Measurements from ENCODE around the gene MTHFSD. TPM values are rescaled to one million over a fixed set of nuclear protein-coding genes. Genes with fewer than 3 reads are reported as not detected.

MTHFSD gene
- total RNA-seq, 1 experiment from 2014 or later, result 11.9 TPM

GRCh38 chr16:86530251-86531190, 24.5 kb downstream of the MTHFSD start:
- CTCF ChIA-PET, result no interaction called here
- POLR2A ChIA-PET (ENCODE audit: unreplicated experiment), result no interaction called here
- no peaks in the 10 kb centered on the region for H4K20me1 ChIP-seq (ENCODE audit: low read length)
- no peak overlapping the region for H3K27ac ChIP-seq (ENCODE audit: low read length)
- ATAC-seq (no peak), DNase-seq (no peak)
- no peaks in the 10 kb centered on the region for H3K4me1 ChIP-seq (ENCODE audit: insufficient read depth, low read length)
- no peak overlapping the region for H3K4me2 ChIP-seq (ENCODE audit: low read length)
- no peak for TF ChIP-seq EZH2 (IDR thresholded peaks at IDR 0.05; ENCODE audit: low read length, unreplicated experiment)
- TF ChIP-seq EZH2phosphoT487 (IDR thresholded peaks at IDR 0.05; ENCODE audit: borderline replicate concordance, low read length), result no peak
- TF ChIP-seq CTCF (conservative IDR thresholded peaks at IDR 0.05; ENCODE audit: low read depth, low read length), result no peak
- BruUV-seq (replicated peaks), result no TSS peak
- H3K9me3 ChIP-seq (ENCODE audit: low read length), result no peaks in the 10 kb centered on the region
- H3F3A ChIP-seq (ENCODE audit: low read length, unreplicated experiment), result no peaks in the 10 kb centered on the region
- no peaks in the 10 kb centered on the region for H3K79me2 ChIP-seq (ENCODE audit: low read length)
- no peak overlapping the region for H3K4me3 ChIP-seq (ENCODE audit: low read length)
- H2AFZ ChIP-seq (ENCODE audit: low read length), result no peak overlapping the region
- intact Hi-C loops (cut with micrococcal nuclease), result no loop called here
- H3K9ac ChIP-seq (ENCODE audit: low read length), result no peak overlapping the region
- H3K9me2 ChIP-seq (replicated peaks; ENCODE audit: low read length), result no peaks in the 10 kb centered on the region
- H3K36me3 ChIP-seq (ENCODE audit: low read depth, low read length), result no peaks in the 10 kb centered on the region
- no peaks in the 10 kb centered on the region for H3K27me3 ChIP-seq (ENCODE audit: low read length)

DNA sequence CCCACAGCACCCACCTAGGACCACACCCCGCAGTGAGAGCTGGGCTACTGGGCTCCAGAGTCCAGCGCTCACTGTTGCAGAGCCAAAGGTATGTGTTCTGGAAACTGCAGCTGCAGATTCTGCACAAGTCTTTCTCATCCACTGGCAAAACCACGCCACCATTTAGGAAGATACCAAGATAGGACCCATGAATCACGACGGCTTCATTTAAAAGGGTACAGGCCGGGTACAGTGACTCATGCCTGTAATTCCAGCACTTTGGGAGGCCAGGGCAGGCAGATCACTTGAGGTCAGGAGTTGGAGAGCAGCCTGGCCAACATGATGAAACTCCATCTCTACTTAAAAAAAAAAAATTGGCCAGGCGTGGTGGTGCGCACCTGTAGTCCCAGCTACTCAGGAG, 25.9 kb downstream of the MTHFSD start:
- Histone ChIP-seq H3K79me2 (ENCODE audit: low read length) (no peaks in the 10 kb centered on the region), H2AFZ (ENCODE audit: low read length) (no peak overlapping the region), H4K20me1 (ENCODE audit: low read length) (no peaks in the 10 kb centered on the region), H3K4me1 (ENCODE audit: insufficient read depth, low read length) (no peaks in the 10 kb centered on the region), H3F3A (ENCODE audit: low read length, unreplicated experiment) (no peaks in the 10 kb centered on the region), H3K4me2 (ENCODE audit: low read length) (no peak overlapping the region), H3K9me2 (replicated peaks; ENCODE audit: low read length) (no peaks in the 10 kb centered on the region), H3K9ac (ENCODE audit: low read length) (no peak overlapping the region), H3K27ac (ENCODE audit: low read length) (no peak overlapping the region), H3K4me3 (ENCODE audit: low read length) (no peak overlapping the region), H3K36me3 (ENCODE audit: low read depth, low read length) (no peaks in the 10 kb centered on the region), H3K27me3 (ENCODE audit: low read length) (0 out of 2 replicates have a peak, but pooled peaks cover under 1% of the 10 kb centered on the region), H3K9me3 (ENCODE audit: low read length) (no peaks in the 10 kb centered on the region)
- TF ChIP-seq EZH2phosphoT487 (IDR thresholded peaks at IDR 0.05; ENCODE audit: borderline replicate concordance, low read length) (no peak), EZH2 (IDR thresholded peaks at IDR 0.05; ENCODE audit: low read length, unreplicated experiment) (no peak), CTCF (conservative IDR thresholded peaks at IDR 0.05; ENCODE audit: low read depth, low read length) (no peak)
- ATAC-seq, result no peak
- intact Hi-C loops (cut with micrococcal nuclease), result no loop called here
- ChIA-PET CTCF (no interaction called here), POLR2A (ENCODE audit: unreplicated experiment) (no interaction called here)
- no TSS peak for BruUV-seq (replicated peaks)
- no peak for DNase-seq
